ENCODE results near the gene ANLN.

GRCh38 chr7:36367561-36368077 is 22.0 kb upstream of the ANLN start:
- no peak for TF ChIP-seq CTCF (IDR thresholded peaks at IDR 0.05 in 4 of 5, conservative IDR thresholded peaks at IDR 0.05 in 1 of 5)
- no peak for TF ChIP-seq POLR2A (IDR thresholded peaks at IDR 0.05)
